Cardiac fibroblast (primary cell): ENCODE measurements around the gene ISG15.
"Not testable (repeated sequence)": the region's sequence is repeated elsewhere in the genome, so short reads cannot be mapped to it uniquely, and the experiment has no call there.

Experiments used
- DNase-seq, 2 donors: peaks; one replicate each; pipeline versions ENCODE4 v3.0.0 to v3.0.0-alpha.2; 2010; ENCODE audit warnings: low read depth in 2 of 2
- H3K4me3 ChIP-seq, 2 donors: replicated peaks in 1 of 2; 1 replicate in 1 of 2; 2 replicates in 1 of 2; pipeline ENCODE4 v1.5.1; 2011; ENCODE audit warnings: low read depth in 2 of 2, low read length in 2 of 2, mild to moderate bottlenecking in 2 of 2, moderate library complexity in 1 of 2
- TF ChIP-seq, protein P1 (sequence below): IDR thresholded peaks from one replicate; pipeline ENCODE4 v1.5.1; 2011; ENCODE audit warnings: low read depth, mild to moderate bottlenecking, low read length, inconsistent platforms

The ISG15 gene

DNA sequence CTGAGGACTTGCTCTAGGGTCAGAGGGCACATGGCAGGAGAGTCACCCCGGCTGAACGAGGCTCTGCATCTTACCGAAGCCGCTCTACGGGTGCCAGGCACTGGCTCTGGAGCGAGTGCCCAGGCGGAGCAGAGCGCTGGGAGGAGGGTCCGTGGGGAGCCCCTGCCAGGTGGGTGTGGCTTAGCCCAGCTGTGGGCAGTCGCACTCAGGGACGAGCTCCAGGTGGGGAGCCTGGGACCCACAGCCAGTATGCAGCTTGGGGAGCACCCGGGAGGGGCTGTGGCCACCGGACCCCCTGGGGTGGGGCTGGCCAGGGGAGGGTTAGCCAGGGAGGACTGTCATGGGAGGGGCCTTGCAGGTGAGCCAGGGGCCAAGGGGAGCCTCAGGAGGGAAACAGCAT, 10.4 kb downstream of the ISG15 start:
- TF ChIP-seq, protein P1, sequence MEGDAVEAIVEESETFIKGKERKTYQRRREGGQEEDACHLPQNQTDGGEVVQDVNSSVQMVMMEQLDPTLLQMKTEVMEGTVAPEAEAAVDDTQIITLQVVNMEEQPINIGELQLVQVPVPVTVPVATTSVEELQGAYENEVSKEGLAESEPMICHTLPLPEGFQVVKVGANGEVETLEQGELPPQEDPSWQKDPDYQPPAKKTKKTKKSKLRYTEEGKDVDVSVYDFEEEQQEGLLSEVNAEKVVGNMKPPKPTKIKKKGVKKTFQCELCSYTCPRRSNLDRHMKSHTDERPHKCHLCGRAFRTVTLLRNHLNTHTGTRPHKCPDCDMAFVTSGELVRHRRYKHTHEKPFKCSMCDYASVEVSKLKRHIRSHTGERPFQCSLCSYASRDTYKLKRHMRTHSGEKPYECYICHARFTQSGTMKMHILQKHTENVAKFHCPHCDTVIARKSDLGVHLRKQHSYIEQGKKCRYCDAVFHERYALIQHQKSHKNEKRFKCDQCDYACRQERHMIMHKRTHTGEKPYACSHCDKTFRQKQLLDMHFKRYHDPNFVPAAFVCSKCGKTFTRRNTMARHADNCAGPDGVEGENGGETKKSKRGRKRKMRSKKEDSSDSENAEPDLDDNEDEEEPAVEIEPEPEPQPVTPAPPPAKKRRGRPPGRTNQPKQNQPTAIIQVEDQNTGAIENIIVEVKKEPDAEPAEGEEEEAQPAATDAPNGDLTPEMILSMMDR = no peak
- H3K4me3 ChIP-seq = no peak overlapping the region
- DNase-seq = no peak

DNA sequence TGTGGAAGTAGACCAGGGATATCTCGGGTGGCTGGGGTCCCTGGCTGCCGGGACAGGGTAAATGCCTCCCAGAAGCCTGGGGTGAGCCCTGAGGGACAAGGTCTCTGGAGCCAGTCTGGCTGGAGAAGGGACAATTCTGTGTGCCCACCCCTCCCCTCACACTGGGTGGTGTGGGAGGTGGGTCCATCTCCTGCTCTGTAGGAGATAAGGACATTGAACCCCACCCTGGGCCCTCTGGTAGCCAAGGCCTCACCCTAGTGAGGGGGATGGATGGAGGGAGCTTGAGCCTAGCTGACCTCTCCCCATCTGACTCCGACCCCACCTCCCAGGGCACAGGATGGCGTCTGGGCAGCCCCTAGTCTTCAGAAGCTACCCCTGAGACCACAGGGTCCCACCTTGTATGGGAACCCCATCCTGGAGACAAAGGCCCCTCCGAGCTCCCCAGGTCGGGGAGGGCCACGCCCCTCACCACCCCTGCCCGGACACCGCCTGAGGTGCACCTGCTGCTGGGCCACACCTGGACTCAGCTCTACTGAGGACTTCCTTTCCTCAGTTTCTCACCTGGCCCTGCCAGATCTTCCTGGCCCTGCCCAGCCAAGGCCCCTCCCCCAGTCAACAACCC, 11.0 kb downstream of the ISG15 start:
- H3K4me3 ChIP-seq = no peak overlapping the region
- no peak for DNase-seq
- TF ChIP-seq, protein P1 = no peak

DNA sequence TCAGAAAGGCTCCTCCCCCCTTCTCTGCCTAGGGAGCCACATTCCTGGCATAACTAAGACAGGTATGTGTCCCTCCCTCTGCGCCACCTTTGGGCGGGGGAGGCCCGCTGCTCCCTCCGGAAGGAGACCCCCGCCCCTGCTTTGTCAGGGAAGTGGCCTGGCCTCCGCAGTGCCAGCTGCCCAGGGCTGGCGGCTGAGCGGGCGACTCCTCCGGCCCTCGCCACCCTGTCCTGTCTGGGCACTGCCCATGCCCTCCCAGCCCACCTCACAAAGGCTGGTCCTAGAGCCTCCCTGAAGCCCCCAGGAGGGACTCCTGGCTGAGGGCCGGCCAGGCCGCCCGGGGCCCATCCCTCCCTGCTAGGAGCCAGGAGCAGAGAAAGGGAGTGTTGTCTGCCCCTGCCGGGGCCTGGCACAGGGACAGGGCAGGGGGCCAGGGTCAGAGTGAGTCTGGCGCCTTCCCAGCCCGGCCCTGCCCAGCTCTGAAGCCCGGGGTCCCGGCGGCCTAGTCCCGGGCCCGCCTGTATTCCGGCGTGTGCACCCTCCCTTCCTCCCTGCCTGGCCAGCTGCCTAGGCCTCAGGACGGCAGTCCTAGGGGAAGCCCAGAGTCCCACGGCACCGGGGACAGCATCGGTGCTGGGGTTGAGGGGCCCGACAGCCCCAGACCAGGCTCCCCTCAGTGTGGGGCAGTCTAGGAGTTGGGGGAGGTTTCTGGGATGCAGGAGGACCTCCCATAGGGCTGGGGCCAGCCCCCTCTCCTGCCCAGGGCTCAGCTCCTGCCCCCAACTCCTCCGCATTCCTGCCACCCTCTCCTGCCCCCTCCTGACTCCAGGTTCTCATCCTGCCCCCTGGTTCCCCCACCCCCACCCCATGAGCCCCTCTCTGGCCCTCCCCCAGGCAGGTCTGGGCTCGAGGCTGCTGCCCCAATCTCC, 11.7 kb downstream of the ISG15 start:
- peak; percentile 14 to 41 for DNase-seq
- TF ChIP-seq, protein P1 = no peak
- no peak overlapping the region for H3K4me3 ChIP-seq

DNA sequence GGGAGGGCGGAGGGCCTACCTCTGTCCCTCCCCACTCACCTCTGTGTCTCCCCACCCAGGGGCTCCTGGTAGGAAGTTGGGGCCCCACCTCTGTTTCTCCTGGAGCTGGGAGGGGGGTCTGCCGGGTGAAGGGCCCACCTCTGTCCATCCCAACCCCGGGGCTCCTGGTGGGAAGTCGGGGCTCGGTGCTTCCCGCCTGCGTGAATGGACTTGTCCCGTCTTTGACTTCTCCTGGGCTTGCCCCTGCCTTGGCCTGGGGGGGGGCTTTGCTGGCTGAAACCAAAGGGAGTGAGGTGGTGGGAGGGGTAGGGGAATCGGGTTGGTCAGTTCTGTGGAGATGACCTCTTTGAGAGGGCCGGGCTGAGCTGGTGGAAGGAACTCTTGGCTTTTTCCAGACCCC, 12.4 kb downstream of the ISG15 start:
- no peak for DNase-seq
- TF ChIP-seq, protein P1 = no peak
- no peak overlapping the region for H3K4me3 ChIP-seq

DNA sequence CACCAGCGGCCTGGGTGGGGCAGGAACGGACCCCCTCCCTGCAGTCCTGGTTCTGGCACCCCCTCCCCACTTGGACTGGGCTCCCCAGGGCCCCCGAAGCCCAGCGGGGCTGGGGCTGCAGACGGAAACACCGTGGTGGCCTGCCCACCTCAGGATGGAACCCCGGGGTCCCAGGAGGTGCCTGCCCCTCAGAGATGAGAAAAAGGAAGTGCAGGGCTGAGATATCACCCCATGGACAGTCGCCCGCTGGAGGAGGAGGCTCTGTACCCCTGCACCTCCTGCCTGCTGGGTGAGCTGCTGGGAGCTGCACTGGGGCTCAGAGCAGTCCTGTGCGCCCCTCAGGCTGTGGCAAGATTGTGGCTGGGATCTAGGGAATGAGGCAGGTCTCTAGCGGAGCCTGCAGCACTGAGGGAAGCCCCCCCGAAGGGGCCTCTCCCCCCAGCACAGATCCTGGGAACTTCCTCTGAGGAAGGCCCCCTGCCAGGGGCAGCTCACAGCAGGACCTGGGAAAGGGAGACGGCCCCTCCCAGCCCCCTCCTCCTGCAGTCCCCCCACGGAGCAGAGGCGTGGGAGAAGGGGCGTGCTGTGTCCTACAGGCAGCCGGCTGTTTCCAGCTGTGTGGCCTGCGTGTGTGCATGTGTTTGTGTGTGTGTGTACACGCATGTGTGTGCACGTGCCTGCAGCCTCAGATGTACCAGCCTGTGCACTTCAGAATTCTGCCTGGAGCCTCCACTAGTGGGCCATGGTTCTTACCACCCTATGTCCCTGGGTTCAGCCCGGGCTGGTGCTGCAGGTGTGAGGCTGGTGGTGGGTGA, 13.5 kb downstream of the ISG15 start:
- TF ChIP-seq, protein P1 = no peak
- no peak for DNase-seq

DNA sequence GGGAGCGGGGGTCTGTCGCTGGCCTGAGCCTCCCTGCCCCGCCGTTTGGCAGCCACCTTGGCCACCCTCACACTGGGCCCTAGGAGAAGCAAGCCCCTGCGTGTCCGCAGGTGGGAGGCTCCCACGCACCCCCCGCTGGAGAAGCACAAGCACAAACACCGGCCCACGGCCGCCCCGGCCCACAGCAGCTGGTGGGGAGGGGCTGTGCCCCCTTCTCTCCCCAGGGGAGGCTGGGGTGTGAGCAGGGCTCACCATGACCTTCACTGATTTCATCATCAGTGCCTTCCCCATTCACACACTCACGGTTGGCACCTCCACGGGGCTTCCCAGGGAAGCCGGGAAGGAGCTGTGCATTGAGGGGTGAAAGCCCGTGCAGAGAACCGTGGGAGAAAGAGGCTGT, 14.5 kb downstream of the ISG15 start:
- TF ChIP-seq, protein P1 = no peak
- DNase-seq = no peak
- H3K4me3 ChIP-seq = no peak overlapping the region

More for the DNA sequence above, 13.5 kb downstream of the ISG15 start:
- H3K4me3 ChIP-seq = no peak overlapping the region

DNA sequence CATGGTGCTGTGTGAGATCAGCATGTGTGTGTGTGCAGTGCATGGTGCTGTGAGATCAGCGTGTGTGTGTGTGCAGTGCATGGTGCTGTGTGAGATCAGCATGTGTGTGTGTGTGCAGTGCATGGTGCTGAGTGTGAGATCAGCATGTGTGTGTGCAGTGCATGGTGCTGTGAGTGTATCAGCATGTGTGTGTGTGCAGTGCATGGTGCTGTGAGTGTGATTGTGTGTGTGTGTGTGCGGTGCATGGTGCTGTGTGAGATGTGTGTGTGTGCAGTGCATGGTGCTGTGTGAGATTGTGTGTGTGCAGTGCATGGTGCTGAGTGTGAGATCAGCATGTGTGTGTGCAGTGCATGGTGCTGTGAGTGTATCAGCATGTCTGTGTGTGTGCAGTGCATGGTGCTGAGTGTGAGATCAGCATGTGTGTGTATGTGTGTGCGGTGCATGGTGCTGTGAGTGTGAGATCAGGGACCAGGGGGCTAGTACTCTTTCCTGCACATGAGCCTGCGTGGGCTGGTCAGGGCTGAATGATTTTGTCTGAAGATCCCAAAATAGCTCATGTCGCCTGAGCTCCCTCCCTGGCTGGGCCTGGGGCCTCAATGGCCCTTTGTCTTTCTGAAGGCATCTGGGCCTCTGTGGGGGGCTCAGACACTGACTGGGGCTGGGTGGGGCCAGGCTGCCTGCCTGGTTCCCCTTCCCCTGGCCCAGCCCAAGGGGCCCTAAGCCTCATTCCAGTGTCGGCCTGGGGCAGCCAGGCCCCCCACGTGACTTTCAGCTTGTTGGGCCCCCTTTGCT, 17.8 kb downstream of the ISG15 start:
- not testable (repeated sequence) for H3K4me3 ChIP-seq, DNase-seq
